Immature natural killer cell (primary cell): ENCODE data around the gene CHST15. TPM values are rescaled to one million over a fixed set of nuclear protein-coding genes. Genes with fewer than 3 reads are reported as not detected.
"Not testable (repeated sequence)": the region's sequence is repeated elsewhere in the genome, so short reads cannot be mapped to it uniquely, and the experiment has no call there.

ENCODE experiments used
- DNase-seq, 3 donors: peaks; one replicate each; pipeline ENCODE4 v3.0.0; 2022; ENCODE audit warnings: mixed read lengths in 1 of 3
- H3K27ac Mint-ChIP-seq, 6 donors: one replicate each; pipeline ENCODE4 v1.8.0; 2020; ENCODE audit warnings: mixed read lengths in 6 of 6, mild to moderate bottlenecking in 5 of 6, inconsistent platforms in 4 of 6, moderate library complexity in 3 of 6
- H3K27me3 Mint-ChIP-seq, 3 donors: one replicate each; pipeline ENCODE4 v1.8.0; 2020 to 2021; ENCODE audit warnings: low read depth in 3 of 3, mild to moderate bottlenecking in 3 of 3, mixed read lengths in 3 of 3, moderate library complexity in 3 of 3, inconsistent platforms in 1 of 3
- H3K36me3 Mint-ChIP-seq, 3 donors: one replicate each; pipeline ENCODE4 v1.8.0; 2020; ENCODE audit warnings: mixed read lengths in 3 of 3, inconsistent platforms in 2 of 3, mild to moderate bottlenecking in 2 of 3
- H3K4me1 Mint-ChIP-seq, 2 donors: one replicate each; pipeline ENCODE4 v1.8.0; 2020; ENCODE audit warnings: inconsistent platforms in 2 of 2, mild to moderate bottlenecking in 2 of 2, mixed read lengths in 2 of 2, moderate library complexity in 1 of 2
- H3K4me3 Mint-ChIP-seq, 5 donors: one replicate each; pipeline ENCODE4 v1.8.0; 2020; ENCODE audit warnings: mild to moderate bottlenecking in 5 of 5, mixed read lengths in 5 of 5, inconsistent platforms in 3 of 5, moderate library complexity in 3 of 5
- H3K9me3 Mint-ChIP-seq, 6 donors: one replicate each; pipeline ENCODE4 v1.8.0; 2020; ENCODE audit warnings: mild to moderate bottlenecking in 6 of 6, mixed read lengths in 6 of 6, inconsistent platforms in 4 of 6, moderate library complexity in 3 of 6
- polyA plus RNA-seq, 3 donors: library from polyadenylated mRNA; unstranded; fragments of 300-500 nt; fragmentation: Illumina TruSeq; gene quantifications; one replicate each; pipeline ENCODE4 v1.2.3, GENCODE V29; 2021

CHST15 gene
- polyA plus RNA-seq, 3 donors from 2014 or later: 0.07 to 0.20 (median 0.08) TPM

- no peaks in the 10 kb centered on the region for H3K36me3 Mint-ChIP-seq
- H3K27me3 Mint-ChIP-seq: peaks cover 0 to 6% (median 4%) of the 10 kb centered on the region in 3 donors
- no peak for DNase-seq
- no peak overlapping the region for H3K27ac Mint-ChIP-seq
- no peaks in the 10 kb centered on the region for H3K4me1 Mint-ChIP-seq
- H3K9me3 Mint-ChIP-seq: no peaks in the 10 kb centered on the region
- H3K4me3 Mint-ChIP-seq: no peak overlapping the region
Observed at GRCh38 chr10:124117511-124117785, 24.1 kb upstream of the CHST15 start.

GRCh38 chr10:124116771-124117510 is 23.5 kb upstream of the CHST15 start:
- DNase-seq: no peak
- H3K4me1 Mint-ChIP-seq: no peaks in the 10 kb centered on the region
- H3K27me3 Mint-ChIP-seq: peaks cover 0 to 6% (median 3%) of the 10 kb centered on the region in 3 donors
- no peak overlapping the region for H3K4me3 Mint-ChIP-seq
- no peaks in the 10 kb centered on the region for H3K9me3 Mint-ChIP-seq
- H3K27ac Mint-ChIP-seq: no peak overlapping the region
- H3K36me3 Mint-ChIP-seq: no peaks in the 10 kb centered on the region

- no peak for DNase-seq
- Mint-ChIP-seq H3K36me3 (no peaks in the 10 kb centered on the region), H3K27me3 (peaks cover 2 to 6% (median 5%) of the 10 kb centered on the region in 3 donors), H3K4me1 (no peaks in the 10 kb centered on the region), H3K9me3 (no peaks in the 10 kb centered on the region), H3K27ac (no peak overlapping the region), H3K4me3 (no peak overlapping the region)
Observed at GRCh38 chr10:124114696-124115095, 21.3 kb upstream of the CHST15 start.

- no peak overlapping the region for H3K27ac Mint-ChIP-seq
- H3K27me3 Mint-ChIP-seq: peaks cover 2 to 6% (median 5%) of the 10 kb centered on the region in 3 donors
- DNase-seq: no peak
- no peaks in the 10 kb centered on the region for H3K4me1 Mint-ChIP-seq
- no peaks in the 10 kb centered on the region for H3K36me3 Mint-ChIP-seq
- no peaks in the 10 kb centered on the region for H3K9me3 Mint-ChIP-seq
- H3K4me3 Mint-ChIP-seq: no peak overlapping the region
Observed at GRCh38 chr10:124112891-124113580, 19.6 kb upstream of the CHST15 start.

- H3K27ac Mint-ChIP-seq: no peak overlapping the region
- H3K4me1 Mint-ChIP-seq: no peaks in the 10 kb centered on the region
- H3K9me3 Mint-ChIP-seq: no peaks in the 10 kb centered on the region
- DNase-seq: no peak
- peaks cover 4 to 8% (median 6%) of the 10 kb centered on the region in 3 donors for H3K27me3 Mint-ChIP-seq
- no peak overlapping the region for H3K4me3 Mint-ChIP-seq
- H3K36me3 Mint-ChIP-seq: no peaks in the 10 kb centered on the region
Observed at GRCh38 chr10:124110882-124111281, 17.5 kb upstream of the CHST15 start.

GRCh38 chr10:124109261-124109660 is 15.9 kb upstream of the CHST15 start:
- H3K4me1 Mint-ChIP-seq: no peaks in the 10 kb centered on the region

GRCh38 chr10:124107072-124107471 is 13.7 kb upstream of the CHST15 start:
- H3K4me1 Mint-ChIP-seq: no peaks in the 10 kb centered on the region
- no peak overlapping the region for H3K4me3 Mint-ChIP-seq
- H3K27ac Mint-ChIP-seq: no peak overlapping the region
- no peaks in the 10 kb centered on the region for H3K36me3 Mint-ChIP-seq
- DNase-seq: no peak
- H3K27me3 Mint-ChIP-seq: peaks cover 3 to 11% (median 4%) of the 10 kb centered on the region in 3 donors
- no peaks in the 10 kb centered on the region for H3K9me3 Mint-ChIP-seq

More at GRCh38 chr10:124109261-124109660, 15.9 kb upstream of the CHST15 start:
- no peak for DNase-seq
- Mint-ChIP-seq H3K27me3 (peaks cover 3 to 10% (median 4%) of the 10 kb centered on the region in 3 donors), H3K4me3 (no peak overlapping the region), H3K9me3 (no peaks in the 10 kb centered on the region), H3K27ac (no peak overlapping the region), H3K36me3 (no peaks in the 10 kb centered on the region)

GRCh38 chr10:124106241-124106879 is 13.0 kb upstream of the CHST15 start:
- H3K4me1 Mint-ChIP-seq: no peaks in the 10 kb centered on the region
- peaks cover 3 to 11% (median 4%) of the 10 kb centered on the region in 3 donors for H3K27me3 Mint-ChIP-seq
- H3K9me3 Mint-ChIP-seq: no peaks in the 10 kb centered on the region
- DNase-seq: no peak
- no peaks in the 10 kb centered on the region for H3K36me3 Mint-ChIP-seq
- H3K27ac Mint-ChIP-seq: no peak overlapping the region
- no peak overlapping the region for H3K4me3 Mint-ChIP-seq

GRCh38 chr10:124105594-124105993 is 12.2 kb upstream of the CHST15 start:
- DNase-seq: no peak
- H3K4me1 Mint-ChIP-seq: no peaks in the 10 kb centered on the region
- no peak overlapping the region for H3K4me3 Mint-ChIP-seq
- no peaks in the 10 kb centered on the region for H3K36me3 Mint-ChIP-seq
- no peaks in the 10 kb centered on the region for H3K9me3 Mint-ChIP-seq
- H3K27me3 Mint-ChIP-seq: peaks cover 3 to 10% (median 4%) of the 10 kb centered on the region in 3 donors
- no peak overlapping the region for H3K27ac Mint-ChIP-seq

GRCh38 chr10:124105045-124105444 is 11.6 kb upstream of the CHST15 start:
- no peaks in the 10 kb centered on the region for H3K4me1 Mint-ChIP-seq
- no peak overlapping the region for H3K4me3 Mint-ChIP-seq
- H3K27me3 Mint-ChIP-seq: peaks cover 3 to 8% (median 4%) of the 10 kb centered on the region in 3 donors
- no peak overlapping the region for H3K27ac Mint-ChIP-seq
- no peaks in the 10 kb centered on the region for H3K9me3 Mint-ChIP-seq
- H3K36me3 Mint-ChIP-seq: no peaks in the 10 kb centered on the region
- DNase-seq: no peak

- Mint-ChIP-seq H3K27ac (no peak overlapping the region), H3K27me3 (peaks cover 4 to 6% (median 5%) of the 10 kb centered on the region in 3 donors), H3K4me1 (no peaks in the 10 kb centered on the region), H3K9me3 (no peaks in the 10 kb centered on the region), H3K36me3 (no peaks in the 10 kb centered on the region), H3K4me3 (no peak overlapping the region)
- no peak for DNase-seq
Observed at GRCh38 chr10:124104011-124104627, 10.7 kb upstream of the CHST15 start.

- Mint-ChIP-seq H3K27ac (no peak overlapping the region), H3K27me3 (peaks cover 4 to 6% (median 6%) of the 10 kb centered on the region in 3 donors), H3K36me3 (no peaks in the 10 kb centered on the region), H3K9me3 (no peaks in the 10 kb centered on the region), H3K4me1 (no peaks in the 10 kb centered on the region), H3K4me3 (no peak overlapping the region)
- no peak for DNase-seq
Observed at GRCh38 chr10:124101351-124101750, 8.0 kb upstream of the CHST15 start.

GRCh38 chr10:124100651-124101050 is 7.3 kb upstream of the CHST15 start:
- H3K9me3 Mint-ChIP-seq, H3K27ac Mint-ChIP-seq, H3K4me3 Mint-ChIP-seq, H3K27me3 Mint-ChIP-seq, H3K36me3 Mint-ChIP-seq, H3K4me1 Mint-ChIP-seq, DNase-seq: not testable (repeated sequence)

GRCh38 chr10:124100124-124100523 is 6.7 kb upstream of the CHST15 start:
- H3K4me3 Mint-ChIP-seq: no peak overlapping the region
- no peaks in the 10 kb centered on the region for H3K9me3 Mint-ChIP-seq
- H3K36me3 Mint-ChIP-seq: no peaks in the 10 kb centered on the region
- no peak overlapping the region for H3K27ac Mint-ChIP-seq
- peaks cover 4 to 10% (median 4%) of the 10 kb centered on the region in 3 donors for H3K27me3 Mint-ChIP-seq
- no peak for DNase-seq
- H3K4me1 Mint-ChIP-seq: no peaks in the 10 kb centered on the region
